Measurements from ENCODE around the gene PSG6. TPM values are rescaled to one million over a fixed set of nuclear protein-coding genes. Genes with fewer than 3 reads are reported as not detected.
"Not testable (repeated sequence)": the region's sequence is repeated elsewhere in the genome, so short reads cannot be mapped to it uniquely, and the experiment has no call there.

PSG6 gene
- total RNA-seq, 1 donor from 2014 or later = not detected

DNA sequence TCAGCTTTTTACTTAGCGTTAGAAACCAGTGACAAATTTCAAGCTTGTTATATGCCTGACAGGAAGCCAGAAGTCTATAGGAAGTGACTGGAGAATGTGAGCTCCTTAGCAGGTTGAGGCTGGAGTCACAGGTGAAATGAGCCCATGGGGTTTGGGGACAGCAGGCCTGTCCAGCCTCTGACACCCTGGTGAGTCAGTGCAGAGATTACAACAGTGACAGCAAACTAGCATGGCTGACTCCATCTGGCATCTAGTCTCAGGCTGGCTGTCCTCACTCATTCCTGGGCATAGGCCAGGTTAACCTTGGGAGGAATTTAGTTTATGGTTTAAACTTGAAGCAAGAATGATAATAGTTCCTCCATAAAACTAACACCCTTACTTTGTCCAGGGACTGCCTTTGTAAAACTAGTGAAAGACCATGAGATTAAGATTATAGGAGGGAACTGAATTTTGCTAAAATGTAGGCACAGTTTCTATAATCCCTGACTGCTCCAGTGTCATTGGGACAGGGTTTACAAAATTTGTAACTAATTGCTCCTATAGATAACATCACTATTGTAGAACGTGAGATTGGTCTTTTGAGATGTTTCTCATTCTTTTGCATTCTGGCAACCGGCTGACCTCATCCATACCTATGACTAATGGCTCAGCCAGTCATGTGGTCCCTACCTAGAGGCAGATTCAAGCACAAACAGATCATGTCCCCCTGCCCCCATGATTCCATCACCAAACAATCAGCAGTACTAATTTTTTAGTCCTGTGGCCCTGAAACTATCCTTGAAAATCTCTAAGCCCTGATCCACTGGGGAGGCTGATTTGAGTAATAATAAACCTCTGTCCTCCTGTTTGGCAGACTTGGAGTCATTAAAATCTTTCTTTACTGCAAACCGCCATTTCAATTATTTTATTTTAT is 42.5 kb downstream of the PSG6 start:
- intact Hi-C loops (cut with DNase I); ATAC-seq (ENCODE audit: poor library complexity): not testable (repeated sequence)

DNA sequence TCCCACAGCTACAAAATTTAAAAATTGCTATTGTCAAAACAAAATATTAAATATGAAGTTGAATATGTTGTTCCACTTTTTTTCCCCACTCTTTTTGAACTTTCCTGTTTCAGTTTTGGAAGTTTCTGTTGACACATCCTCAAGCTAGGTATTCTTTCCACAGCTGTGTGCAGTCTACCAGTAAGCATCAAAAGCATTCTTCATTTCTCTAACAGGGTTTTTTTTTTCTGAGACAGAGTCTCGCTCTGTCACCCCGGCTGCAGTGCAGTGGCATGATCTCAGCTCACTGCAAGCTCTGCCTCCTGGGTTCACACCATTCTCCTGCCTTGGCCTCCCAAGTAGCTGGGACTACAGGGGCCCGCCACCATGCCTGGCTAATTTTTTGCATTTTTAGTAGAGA is 43.6 kb downstream of the PSG6 start:
- DNase-seq; ATAC-seq (ENCODE audit: poor library complexity); intact Hi-C loops (cut with DNase I): not testable (repeated sequence)

More for the DNA sequence above, 42.5 kb downstream of the PSG6 start:
- DNase-seq = not testable (repeated sequence)

DNA sequence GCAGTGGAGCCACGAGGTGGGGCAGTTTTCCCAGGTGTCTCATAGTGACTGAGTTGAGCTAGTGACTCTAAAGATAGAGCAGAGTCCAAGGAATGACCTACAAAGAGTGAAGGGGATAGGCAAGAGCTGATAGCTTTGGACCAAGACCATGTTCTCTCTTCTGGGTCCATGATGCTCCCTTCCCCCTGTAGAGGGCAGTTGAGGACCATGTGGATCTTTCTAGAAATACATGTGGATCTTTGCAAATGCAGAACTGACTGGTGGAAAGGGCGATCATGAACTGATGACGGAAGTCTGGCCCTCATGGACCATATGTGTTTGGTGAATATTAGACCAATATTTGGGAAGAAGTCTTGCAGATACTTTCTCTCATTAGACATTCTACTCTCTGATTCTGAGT is 45.1 kb downstream of the PSG6 start:
- DNase-seq (no peak), ATAC-seq (ENCODE audit: poor library complexity) (no peak)
- intact Hi-C loops (cut with DNase I) = no loop called here

GRCh38 chr19:42857544-42857867 is 60.2 kb downstream of the PSG6 start:
- no peak for ATAC-seq (ENCODE audit: poor library complexity)
- intact Hi-C loops (cut with DNase I) = no loop called here
- DNase-seq = no peak

- ATAC-seq (ENCODE audit: poor library complexity); intact Hi-C loops (cut with DNase I); DNase-seq: not testable (repeated sequence)
These were observed 60.7 kb downstream of the PSG6 start for GRCh38 chr19:42856866-42857543.

DNA sequence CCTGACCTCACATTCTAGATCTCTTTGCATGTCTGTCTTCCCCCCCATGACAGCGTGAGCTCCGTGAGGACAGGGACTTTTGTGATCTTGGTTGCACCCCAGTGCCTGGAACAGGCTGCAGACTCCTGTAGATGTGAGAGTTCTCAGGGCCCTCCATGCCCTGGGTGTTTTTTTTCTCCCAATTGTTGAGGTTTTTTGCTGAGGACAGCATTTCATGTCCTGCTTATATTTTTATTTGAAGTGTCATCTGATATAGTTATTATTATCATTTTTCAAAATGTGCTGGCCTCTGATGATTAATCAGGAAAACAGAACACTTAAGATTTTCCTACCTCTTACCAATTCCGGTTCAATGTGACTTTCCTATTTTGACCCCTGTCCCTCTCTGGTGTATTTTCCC is 62.9 kb downstream of the PSG6 start:
- DNase-seq; ATAC-seq (ENCODE audit: poor library complexity); intact Hi-C loops (cut with DNase I): not testable (repeated sequence)

DNA sequence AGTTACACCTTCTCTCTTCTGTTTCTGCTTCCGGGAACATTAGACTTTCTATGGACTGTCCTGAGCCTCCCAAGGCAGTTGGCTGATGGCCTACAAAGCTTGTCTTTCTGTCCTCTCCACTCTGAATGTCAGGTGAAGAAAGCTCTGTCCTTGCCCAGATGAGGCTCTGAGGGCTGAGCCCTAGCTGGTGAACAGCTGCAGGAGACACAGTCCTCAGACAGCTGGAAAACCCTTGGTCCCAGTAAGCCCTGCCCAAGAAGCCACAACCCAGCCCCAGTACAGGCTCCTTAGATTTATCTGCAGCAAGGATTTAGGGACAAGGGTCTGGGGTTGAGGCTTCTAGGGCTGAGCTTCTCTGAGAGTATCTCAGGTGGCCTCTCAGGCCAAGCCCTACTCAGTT is 64.5 kb downstream of the PSG6 start:
- ATAC-seq (ENCODE audit: poor library complexity); DNase-seq; intact Hi-C loops (cut with DNase I): not testable (repeated sequence)

- DNase-seq; intact Hi-C loops (cut with DNase I); ATAC-seq (ENCODE audit: poor library complexity): not testable (repeated sequence)
These were observed 64.9 kb downstream of the PSG6 start for GRCh38 chr19:42852821-42853220.

Other genes starting within 250 kb of the PSG6 start
- gene PSG3, start 177.4 kb downstream of the PSG6 start, total RNA-seq = not detected
- not detected for gene PSG8, start 152.2 kb downstream of the PSG6 start, total RNA-seq
- not detected for gene PSG1, start 38.2 kb downstream of the PSG6 start, total RNA-seq
- not detected for gene PSG7, start 19.3 kb upstream of the PSG6 start, total RNA-seq
- gene PSG11, start 108.6 kb upstream of the PSG6 start, total RNA-seq = not detected
- gene PSG2, start 164.8 kb upstream of the PSG6 start, total RNA-seq = not detected